Erythroblast (primary cell): Measurements from ENCODE around the gene MFGE8.

Experiments
- GATA1 ChIP-seq: IDR thresholded peaks from 2 replicates; pipeline ENCODE4 v1.6.1; 2011; ENCODE audit warnings: low read depth, mild to moderate bottlenecking, control low read depth, low read length, moderate library complexity
- POLR2A ChIP-seq: IDR thresholded peaks from 2 replicates; pipeline ENCODE4 v1.6.1; 2011; ENCODE audit warnings: mild to moderate bottlenecking, low read length

DNA sequence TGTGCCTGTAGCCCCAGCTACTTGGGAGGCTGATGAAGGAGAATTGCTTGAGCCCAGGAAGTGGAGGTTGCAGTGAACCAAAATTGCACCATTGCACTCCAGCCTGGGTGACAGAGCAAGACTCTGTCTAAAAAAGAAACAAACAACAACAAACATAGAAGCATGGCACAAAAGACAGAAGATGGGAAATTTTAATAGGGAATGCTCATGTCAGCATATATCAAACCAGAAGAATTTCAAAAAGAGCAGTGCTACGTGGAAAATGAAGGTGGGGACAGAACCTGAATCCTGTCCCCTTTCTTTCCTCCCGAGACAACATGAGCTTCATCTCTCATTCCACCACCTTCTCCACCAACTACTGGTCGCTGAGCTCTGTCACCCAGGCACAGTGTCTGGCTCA lies 46.3 kb upstream of the MFGE8 start:
- no peak for TF ChIP-seq POLR2A
- TF ChIP-seq GATA1 = no peak
